Small intestine (tissue), 7 donors: ENCODE measurements around the gene KIAA1210. TPM values are rescaled to one million over a fixed set of nuclear protein-coding genes. Genes with fewer than 3 reads are reported as not detected.

Experiments used
- DNase-seq, 2 donors: peaks; one replicate each; pipeline versions ENCODE4 v3.0.0 to v3.0.0-alpha.2; 2013
- FAIRE-seq: peaks from 2 replicates; lab custom pipeline; 2012; peaks lifted over from hg19 to GRCh38; lab: Jason Lieb, UNC
- H3K27ac ChIP-seq, 3 donors: one replicate each; pipeline ENCODE4 v1.5.1; 2013; ENCODE audit warnings: low read length in 2 of 3, mild to moderate bottlenecking in 2 of 3, control low read depth in 1 of 3, inconsistent platforms in 1 of 3, low read depth in 1 of 3, moderate library complexity in 1 of 3
- H3K27me3 ChIP-seq, 3 donors: one replicate each; pipeline ENCODE4 v1.6.1; 2013; ENCODE audit warnings: low read length in 3 of 3, inconsistent platforms in 1 of 3; ENCODE audit not compliant: control insufficient read depth in 3 of 3, insufficient read depth in 3 of 3
- H3K36me3 ChIP-seq, 3 donors: one replicate each; pipeline ENCODE4 v1.6.1; 2013; ENCODE audit warnings: low read length in 3 of 3, inconsistent platforms in 1 of 3, low read depth in 1 of 3, mild to moderate bottlenecking in 1 of 3, moderate library complexity in 1 of 3; ENCODE audit not compliant: control insufficient read depth in 3 of 3, insufficient read depth in 2 of 3
- H3K4me1 ChIP-seq, 3 donors: one replicate each; pipeline ENCODE4 v1.6.1; 2013; ENCODE audit warnings: low read length in 2 of 3, inconsistent platforms in 1 of 3, low read depth in 1 of 3, mild to moderate bottlenecking in 1 of 3, moderate library complexity in 1 of 3; ENCODE audit not compliant: control insufficient read depth in 3 of 3, insufficient read depth in 2 of 3
- H3K4me3 ChIP-seq, 3 donors: one replicate each; pipeline ENCODE4 v1.5.1; 2013; ENCODE audit warnings: low read length in 3 of 3, control low read depth in 1 of 3, inconsistent platforms in 1 of 3, low read depth in 1 of 3, mild to moderate bottlenecking in 1 of 3, moderate library complexity in 1 of 3
- H3K9me3 ChIP-seq, 2 donors: one replicate each; pipeline ENCODE4 v1.6.1; 2013; ENCODE audit warnings: low read depth in 1 of 2, low read length in 1 of 2; ENCODE audit not compliant: control insufficient read depth in 2 of 2, insufficient read depth in 1 of 2
- WGBS, 3 donors: extraction: QIAGEN DNeasy Blood & Tissue Kit; methylation state at CpG; one replicate each; pipeline ENCODE4 v1.1.7; 2013; 5-methylcytosine and 5-hydroxymethylcytosine counted together
- polyA plus RNA-seq, 4 donors: library from polyadenylated mRNA; stranded (reverse) in 3 of 4; unstranded in 1 of 4; fragments of 200-250 nt in 3 of 4; fragments of 120-200 nt in 1 of 4; gene quantifications; one replicate each; pipeline versions ENCODE4 v1.2.1 to v1.2.3, GENCODE V29; 2013
- donor health status: healthy with polysubstance abuse.
- donor health status: control.
- donor health status: control.
- donor health status: Bipolar disorder and iron deficiency.
- donor health status: healthy.

KIAA1210 gene
- polyA plus RNA-seq, 4 donors: 0.07 TPM; not detected in 3

- no peaks in the 10 kb centered on the region for H3K36me3 ChIP-seq
- H3K27me3 ChIP-seq: no peaks in the 10 kb centered on the region
- WGBS, 3 donors: 8 to 12% (median 11%) methylated on average over 6 of the region's 6 CpGs
- no peaks in the 10 kb centered on the region for H3K9me3 ChIP-seq
- H3K4me1 ChIP-seq: no peaks in the 10 kb centered on the region
- DNase-seq: peak; percentile 22 to 33
- H3K4me3 ChIP-seq: no peak overlapping the region
- no peak overlapping the region for H3K27ac ChIP-seq
- no peak for FAIRE-seq
These were observed 8.7 kb downstream of the KIAA1210 start for GRCh38 chrX:119118780-119119395.

GRCh38 chrX:119107206-119107605 lies 20.4 kb downstream of the KIAA1210 start:
- Histone ChIP-seq H3K27ac (no peak overlapping the region), H3K9me3 (no peaks in the 10 kb centered on the region), H3K36me3 (no peaks in the 10 kb centered on the region), H3K4me1 (no peaks in the 10 kb centered on the region), H3K27me3 (no peaks in the 10 kb centered on the region), H3K4me3 (no peak overlapping the region)
- FAIRE-seq: no peak
- no peak for DNase-seq

DNA sequence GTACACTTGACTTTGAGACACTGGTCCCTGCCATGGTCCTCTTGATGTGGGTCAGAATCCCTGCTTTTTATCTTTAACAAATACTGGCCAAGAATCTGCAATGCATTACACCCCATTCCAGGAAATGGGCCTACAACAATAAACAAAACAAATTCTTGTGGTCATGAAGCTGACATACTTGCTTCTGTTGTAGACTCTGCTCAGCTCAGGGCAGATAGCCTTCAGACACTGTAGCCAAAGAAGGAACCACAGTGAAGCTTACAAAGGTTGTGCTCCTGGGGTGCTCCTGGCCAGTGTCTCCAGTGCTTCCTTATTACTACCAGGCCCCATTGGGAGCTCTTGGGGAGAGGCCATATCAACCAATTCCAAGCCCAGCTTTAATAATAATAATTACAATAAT lies 21.8 kb downstream of the KIAA1210 start:
- no peak for DNase-seq
- no peak overlapping the region for H3K4me3 ChIP-seq
- no peaks in the 10 kb centered on the region for H3K9me3 ChIP-seq
- H3K27me3 ChIP-seq: no peaks in the 10 kb centered on the region
- no peaks in the 10 kb centered on the region for H3K4me1 ChIP-seq
- H3K36me3 ChIP-seq: no peaks in the 10 kb centered on the region
- no peak for FAIRE-seq
- no peak overlapping the region for H3K27ac ChIP-seq

DNA sequence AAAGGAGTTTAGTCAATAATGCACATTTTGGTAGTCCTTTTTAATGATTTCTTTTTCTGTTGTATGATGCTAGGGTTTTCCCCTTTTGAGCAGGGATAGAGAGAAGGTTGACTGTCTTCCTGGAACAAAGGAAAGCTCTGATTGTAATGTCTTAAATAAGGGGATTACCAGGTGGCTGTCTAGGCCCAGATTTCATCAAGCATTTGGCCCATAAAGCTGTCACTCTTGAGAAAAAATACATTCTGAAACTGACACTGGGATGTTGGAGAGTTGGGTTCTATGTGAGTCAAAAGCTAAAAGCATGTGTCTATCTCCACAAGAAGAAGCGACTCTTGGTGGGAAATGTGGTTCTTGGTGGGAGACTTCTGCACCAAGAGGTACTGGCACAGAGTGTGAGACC lies 26.4 kb downstream of the KIAA1210 start:
- no peaks in the 10 kb centered on the region for H3K9me3 ChIP-seq
- 55 to 80% (median 73%) methylated on average over 1 of the region's 1 CpG for WGBS, 3 donors
- FAIRE-seq (no peak), DNase-seq (no peak)
- no peak overlapping the region for H3K27ac ChIP-seq
- H3K36me3 ChIP-seq: no peaks in the 10 kb centered on the region
- H3K4me3 ChIP-seq: no peak overlapping the region
- no peaks in the 10 kb centered on the region for H3K27me3 ChIP-seq
- H3K4me1 ChIP-seq: no peaks in the 10 kb centered on the region

- Histone ChIP-seq H3K27me3 (no peaks in the 10 kb centered on the region), H3K27ac (no peak overlapping the region), H3K36me3 (no peaks in the 10 kb centered on the region), H3K9me3 (no peaks in the 10 kb centered on the region), H3K4me3 (no peak overlapping the region), H3K4me1 (no peaks in the 10 kb centered on the region)
- DNase-seq (no peak), FAIRE-seq (no peak)
These were observed 31.7 kb downstream of the KIAA1210 start for GRCh38 chrX:119095936-119096335.

DNA sequence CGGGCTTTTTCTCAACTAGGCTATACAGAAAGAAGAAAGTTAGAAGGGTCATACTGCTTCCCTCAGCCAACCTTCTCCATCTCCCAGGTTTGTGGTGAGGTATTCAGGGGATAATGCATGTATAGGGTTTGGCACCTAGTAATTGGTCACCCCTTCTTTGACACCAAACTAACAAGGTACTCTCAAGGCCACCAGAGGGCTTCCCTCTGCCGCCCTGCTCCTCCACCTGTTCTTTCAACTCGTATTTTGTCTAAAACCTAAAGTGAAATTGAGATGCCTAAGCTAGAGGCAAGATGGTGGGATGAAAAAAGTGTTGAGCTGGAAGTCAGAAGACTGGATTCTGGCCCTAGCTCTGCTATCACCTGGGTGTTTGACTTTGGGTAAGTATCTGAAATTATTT lies 32.8 kb downstream of the KIAA1210 start:
- FAIRE-seq (no peak), DNase-seq (no peak)
- 49 to 78% (median 56%) methylated on average over 3 of the region's 3 CpGs for WGBS, 3 donors
- H3K27ac ChIP-seq: no peak overlapping the region
- H3K4me1 ChIP-seq: no peaks in the 10 kb centered on the region
- H3K36me3 ChIP-seq: no peaks in the 10 kb centered on the region
- no peaks in the 10 kb centered on the region for H3K9me3 ChIP-seq
- H3K27me3 ChIP-seq: no peaks in the 10 kb centered on the region
- H3K4me3 ChIP-seq: no peak overlapping the region

DNA sequence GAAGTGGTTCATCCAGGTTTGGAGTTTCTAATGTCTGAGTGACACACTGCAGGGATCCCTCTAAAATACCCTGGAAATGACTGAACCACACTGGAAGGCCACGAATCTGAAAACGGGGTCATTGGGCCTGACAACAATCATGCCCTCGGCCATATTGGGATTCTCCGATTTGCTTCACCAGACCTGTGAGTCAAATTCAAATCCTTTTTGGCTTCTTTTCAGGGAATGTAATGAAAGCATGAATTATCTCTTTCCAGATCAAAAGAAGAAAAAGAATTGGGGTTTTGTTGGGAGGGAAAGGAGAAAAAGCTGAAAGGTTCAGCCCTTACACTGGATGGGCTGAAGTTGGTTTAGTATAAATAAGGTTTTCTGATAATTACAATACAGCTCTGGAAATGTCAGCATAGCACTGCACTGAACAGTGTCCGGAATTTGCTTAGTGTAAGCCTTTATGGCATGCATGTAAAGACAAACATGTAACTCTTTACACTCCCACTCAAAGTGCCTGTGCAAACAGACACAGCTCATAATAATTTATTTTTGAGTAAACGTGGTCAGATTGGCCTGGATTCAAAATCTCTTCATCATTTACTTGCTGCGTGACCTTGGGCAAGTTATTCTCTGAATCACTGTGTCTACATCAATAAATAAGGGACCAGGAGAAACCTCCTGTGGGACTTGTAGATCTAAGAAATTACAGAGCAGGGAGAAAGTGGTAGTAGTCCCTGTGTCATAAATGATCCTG lies 33.4 kb downstream of the KIAA1210 start:
- DNase-seq: no peak
- no peak for FAIRE-seq
- WGBS, 3 donors: 58 to 67% (median 63%) methylated on average over 7 of the region's 7 CpGs
- H3K27me3 ChIP-seq: no peaks in the 10 kb centered on the region
- H3K36me3 ChIP-seq: no peaks in the 10 kb centered on the region
- H3K9me3 ChIP-seq: no peaks in the 10 kb centered on the region
- H3K27ac ChIP-seq: no peak overlapping the region
- H3K4me1 ChIP-seq: no peaks in the 10 kb centered on the region
- no peak overlapping the region for H3K4me3 ChIP-seq

DNA sequence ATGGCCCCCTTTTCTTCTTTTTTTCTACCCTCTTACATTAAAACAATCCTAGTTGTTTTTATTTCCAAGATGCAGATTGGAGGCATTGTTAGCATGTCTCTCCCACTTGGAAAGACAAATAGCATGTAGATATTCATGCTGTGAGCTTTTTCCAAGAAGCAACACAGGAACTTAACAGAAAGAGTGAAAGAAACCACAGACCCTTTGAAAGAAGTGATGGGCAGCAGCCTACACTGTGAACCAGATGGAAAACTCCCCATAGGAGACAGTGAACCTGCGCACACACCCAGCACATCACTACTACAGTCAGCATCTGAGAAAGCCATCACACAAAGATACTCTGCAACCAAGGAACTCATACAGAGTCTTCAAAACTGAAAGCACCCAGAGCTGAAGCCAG lies 37.0 kb downstream of the KIAA1210 start:
- DNase-seq: no peak
- Histone ChIP-seq H3K9me3 (no peaks in the 10 kb centered on the region), H3K27ac (no peak overlapping the region), H3K4me3 (no peak overlapping the region), H3K27me3 (no peaks in the 10 kb centered on the region), H3K36me3 (no peaks in the 10 kb centered on the region), H3K4me1 (no peaks in the 10 kb centered on the region)
- 69 to 91% (median 90%) methylated on average over 1 of the region's 1 CpG for WGBS, 3 donors
- FAIRE-seq: no peak

GRCh38 chrX:119089619-119090018 lies 38.0 kb downstream of the KIAA1210 start:
- Histone ChIP-seq H3K27ac (no peak overlapping the region), H3K4me1 (no peaks in the 10 kb centered on the region), H3K27me3 (no peaks in the 10 kb centered on the region), H3K36me3 (no peaks in the 10 kb centered on the region), H3K4me3 (no peak overlapping the region), H3K9me3 (no peaks in the 10 kb centered on the region)
- 86 to 89% (median 87%) methylated on average over 1 of the region's 1 CpG for WGBS, 3 donors
- no peak for FAIRE-seq
- DNase-seq: no peak
